Naive thymus-derived CD4-positive, alpha-beta T cell (primary cell): Measurements from ENCODE around the gene TADA1. TPM values are rescaled to one million over a fixed set of nuclear protein-coding genes. Genes with fewer than 3 reads are reported as not detected.
"Not testable (repeated sequence)": the region's sequence is repeated elsewhere in the genome, so short reads cannot be mapped to it uniquely, and the experiment has no call there.

Source experiments
- ATAC-seq: fragments of 150-1000 bp; cut with Tn5 transposase; 2 replicates; pipeline ENCODE4 v1.10.0; 2021; ENCODE audit warnings: mild to moderate bottlenecking, moderate library complexity
- CTCF ChIA-PET: fragments of 350-600 bp; sonication (Branson Sonifier 250); formaldehyde crosslinking; loops from one replicate; lab custom pipeline; 2021; ENCODE audit warnings: antibody characterized with exemption; lab: Charles Lee
- POLR2A ChIA-PET: fragments of 350-600 bp; sonication (Branson Sonifier 250); formaldehyde crosslinking; loops from one replicate; lab custom pipeline; 2021; ENCODE audit warnings: antibody characterized with exemption, inconsistent platforms; lab: Charles Lee
- DNase-seq, 9 donors: peaks; one replicate each; pipeline versions ENCODE4 v3.0.0 to v3.0.0-alpha.2; 2020 to 2022; ENCODE audit warnings: mixed read lengths in 1 of 9
- H3K27ac ChIP-seq: one replicate; pipeline ENCODE4 v1.7.0; 2013; ENCODE audit warnings: mild to moderate bottlenecking, low read depth, low read length, moderate library complexity
- H3K27me3 ChIP-seq, 2 donors: one replicate each; pipeline ENCODE4 v1.7.0; 2013; ENCODE audit warnings: low read length in 2 of 2, mild to moderate bottlenecking in 2 of 2, moderate library complexity in 2 of 2; ENCODE audit not compliant: control insufficient read depth in 2 of 2, insufficient read depth in 2 of 2
- H3K36me3 ChIP-seq, 3 experiments: 1 replicate in 2 of 3; 2 replicates in 1 of 3; pipeline ENCODE4 v1.7.0; 2013; ENCODE audit warnings: low read length in 3 of 3, mild to moderate bottlenecking in 3 of 3, moderate library complexity in 1 of 3; ENCODE audit not compliant: insufficient read depth in 3 of 3, control insufficient read depth in 2 of 3
- H3K4me1 ChIP-seq, 2 donors: one replicate each; pipeline ENCODE4 v1.7.0; 2013; ENCODE audit warnings: low read length in 2 of 2, mild to moderate bottlenecking in 2 of 2, moderate library complexity in 1 of 2; ENCODE audit not compliant: control insufficient read depth in 2 of 2, insufficient read depth in 2 of 2
- H3K4me3 ChIP-seq: 2 replicates; pipeline ENCODE4 v1.7.0; 2013; ENCODE audit warnings: mild to moderate bottlenecking, low read length
- H3K9me3 ChIP-seq, 3 experiments: 1 replicate in 2 of 3; 2 replicates in 1 of 3; pipeline ENCODE4 v1.7.0; 2013; ENCODE audit warnings: low read length in 3 of 3; ENCODE audit not compliant: control insufficient read depth in 2 of 3
- H3K27ac Mint-ChIP-seq, 9 donors: one replicate each; pipeline ENCODE4 v1.8.0; 2020 to 2022; ENCODE audit warnings: mixed read lengths in 9 of 9, mild to moderate bottlenecking in 8 of 9, moderate library complexity in 5 of 9, inconsistent platforms in 2 of 9
- H3K27me3 Mint-ChIP-seq, 5 donors: one replicate each; pipeline ENCODE4 v1.8.0; 2021 to 2022; ENCODE audit warnings: mixed read lengths in 5 of 5, mild to moderate bottlenecking in 1 of 5
- H3K36me3 Mint-ChIP-seq, 5 donors: one replicate each; pipeline ENCODE4 v1.8.0; 2020 to 2022; ENCODE audit warnings: mixed read lengths in 5 of 5, mild to moderate bottlenecking in 3 of 5, inconsistent platforms in 1 of 5
- H3K4me1 Mint-ChIP-seq, 7 donors: one replicate each; pipeline ENCODE4 v1.8.0; 2020 to 2022; ENCODE audit warnings: mixed read lengths in 7 of 7, mild to moderate bottlenecking in 3 of 7, inconsistent platforms in 1 of 7
- H3K4me3 Mint-ChIP-seq, 10 donors: one replicate each; pipeline ENCODE4 v1.8.0; 2020 to 2022; ENCODE audit warnings: mild to moderate bottlenecking in 10 of 10, mixed read lengths in 10 of 10, moderate library complexity in 6 of 10, inconsistent platforms in 2 of 10
- H3K9me3 Mint-ChIP-seq, 11 donors: one replicate each; pipeline ENCODE4 v1.8.0; 2020 to 2022; ENCODE audit warnings: mixed read lengths in 11 of 11, mild to moderate bottlenecking in 4 of 11, inconsistent platforms in 1 of 11, moderate library complexity in 1 of 11
- intact Hi-C, 2 donors: fragments of 100-400 bp; cut with micrococcal nuclease; formaldehyde crosslinking; loops; one replicate each; pipeline ENCODE4 v1.15.1; 2023
- polyA plus RNA-seq, 2 donors: library from polyadenylated mRNA; unstranded; fragments of 300-500 nt; fragmentation: Illumina TruSeq; gene quantifications; one replicate each; pipeline ENCODE4 v1.2.3, GENCODE V29; 2021
- total RNA-seq, 6 experiments: library from RNA in 5 of 6; stranded (reverse) in 5 of 6; gene quantifications; 1 replicate in 5 of 6; 2 replicates in 1 of 6; pipeline ENCODE4 v1.2.3 and lab custom pipeline; 2021 to 2026

The TADA1 gene
- total and polyA plus RNA-seq, 7 experiments from 2014 or later = 9.4 to 23.1 (median 16.0) TPM

GRCh38 chr1:166884971-166885370 is 8.9 kb upstream of the TADA1 start:
- no peaks in the 10 kb centered on the region for H3K9me3 ChIP-seq
- DNase-seq (no peak), ATAC-seq (no peak)
- Mint-ChIP-seq H3K9me3 (peaks cover 0 to 1% (median 0%) of the 10 kb centered on the region in 11 donors), H3K36me3 (peaks cover 0 to 2% (median 0%) of the 10 kb centered on the region in 5 donors), H3K27me3 (peaks cover 6 to 57% (median 22%) of the 10 kb centered on the region in 5 donors), H3K4me1 (peaks cover 6 to 25% (median 21%) of the 10 kb centered on the region in 7 donors), H3K27ac (no peak overlapping the region), H3K4me3 (peak overlapping the region in 2 of 10 donors; percentile 15 to 58)
- ChIA-PET POLR2A (interaction anchor here (0.7 kb wide), 1 partner anchor 702 kb away, joined by 4 read pairs; no protein-coding TSS in a partner anchor), CTCF (interaction anchor here (0.5 kb wide), 2 partner anchors 173 to 366 kb away, joined by 3 read pairs; no protein-coding TSS in a partner anchor)
- no peaks in the 10 kb centered on the region for H3K36me3 ChIP-seq
- H3K27me3 ChIP-seq = no peaks in the 10 kb centered on the region
- H3K4me1 ChIP-seq = peaks cover 6 to 7% of the 10 kb centered on the region in 2 donors
- intact Hi-C loops = no loop called here
- H3K27ac ChIP-seq = no peak overlapping the region
- H3K4me3 ChIP-seq = no peak overlapping the region

GRCh38 chr1:166884040-166884642 is 8.1 kb upstream of the TADA1 start:
- peaks cover 6 to 24% (median 21%) of the 10 kb centered on the region in 7 donors for H3K4me1 Mint-ChIP-seq
- peak; percentile 80 for ATAC-seq
- H3K36me3 Mint-ChIP-seq = peaks cover 0 to 2% (median 0%) of the 10 kb centered on the region in 5 donors

GRCh38 chr1:166882893-166883292 is 6.8 kb upstream of the TADA1 start:
- Mint-ChIP-seq H3K27me3 (peaks cover 6 to 41% (median 22%) of the 10 kb centered on the region in 5 donors), H3K9me3 (peaks cover 0 to 3% (median 0%) of the 10 kb centered on the region in 11 donors), H3K27ac (no peak overlapping the region), H3K4me3 (no peak overlapping the region), H3K36me3 (peaks cover 0 to 2% (median 0%) of the 10 kb centered on the region in 5 donors), H3K4me1 (peaks cover 6 to 24% (median 21%) of the 10 kb centered on the region in 7 donors)
- H3K4me3 ChIP-seq = no peak overlapping the region
- ChIA-PET CTCF (interaction anchor here (0.5 to 1.7 kb wide), 2 partner anchors 25 to 1483 kb away, joined by 4 to 5 read pairs; no protein-coding TSS in a partner anchor), POLR2A (no interaction called here)
- DNase-seq = no peak
- no peak for ATAC-seq
- no peaks in the 10 kb centered on the region for H3K27me3 ChIP-seq
- H3K9me3 ChIP-seq = no peaks in the 10 kb centered on the region
- no peaks in the 10 kb centered on the region for H3K36me3 ChIP-seq
- intact Hi-C loops = no loop called here
- H3K4me1 ChIP-seq = peaks cover 6 to 7% of the 10 kb centered on the region in 2 donors
- H3K27ac ChIP-seq = no peak overlapping the region

More at GRCh38 chr1:166884040-166884642, 8.1 kb upstream of the TADA1 start:
- H3K4me3 Mint-ChIP-seq = peak overlapping the region in 4 of 10 donors; percentile 12 to 58 (median 54)
- DNase-seq = peak in 7 of 9 donors; percentile 4 to 27 (median 19)
- Histone ChIP-seq H3K36me3 (no peaks in the 10 kb centered on the region), H3K4me3 (no peak overlapping the region), H3K27ac (no peak overlapping the region), H3K27me3 (no peaks in the 10 kb centered on the region), H3K9me3 (no peaks in the 10 kb centered on the region), H3K4me1 (peaks cover 6 to 7% of the 10 kb centered on the region in 2 donors)
- ChIA-PET POLR2A (no interaction called here), CTCF (no interaction called here)
- peaks cover 6 to 50% (median 22%) of the 10 kb centered on the region in 5 donors for H3K27me3 Mint-ChIP-seq
- H3K9me3 Mint-ChIP-seq = peaks cover 0 to 1% (median 0%) of the 10 kb centered on the region in 11 donors
- H3K27ac Mint-ChIP-seq = no peak overlapping the region
- intact Hi-C loops = no loop called here

- H3K4me3 ChIP-seq, H3K9me3 ChIP-seq, H3K27me3 ChIP-seq, ATAC-seq, H3K36me3 Mint-ChIP-seq, CTCF ChIA-PET, H3K27ac ChIP-seq, DNase-seq, POLR2A ChIA-PET, H3K4me3 Mint-ChIP-seq, H3K9me3 Mint-ChIP-seq, H3K36me3 ChIP-seq: not testable (repeated sequence)
- intact Hi-C loops = loop anchor here in 1 of 2 donors (5.0 kb wide), 4 partner anchors 99 to 1181 kb away; partner anchors contain the start of genes ALDH9A1, CD247, DCAF6 and ILDR2
- Mint-ChIP-seq H3K4me1 (peaks cover 27 to 40% (median 34%) of the 10 kb centered on the region in 7 donors), H3K27me3 (peaks cover under 1 to 21% (median 3%) of the 10 kb centered on the region in 5 donors), H3K27ac (peak overlapping the region in 1 of 9 donors; percentile 32)
- peaks cover 10 to 12% of the 10 kb centered on the region in 2 donors for H3K4me1 ChIP-seq
Measured at GRCh38 chr1:166878173-166878917, 2.3 kb upstream of the TADA1 start.

GRCh38 chr1:166876540-166876838 is 425 bp upstream of the TADA1 start:
- H3K4me1 Mint-ChIP-seq = peaks cover 41 to 57% (median 49%) of the 10 kb centered on the region in 7 donors
- ATAC-seq = no peak
- POLR2A ChIA-PET = interaction anchor here (0.7 to 2.4 kb wide), 8 partner anchors 29 to 1059 kb away, joined by 3 to 18 read pairs (median 6); partner anchors contain the start of genes DCAF6, POGK and POU2F1

GRCh38 chr1:166875302-166875733 is 746 bp downstream of the TADA1 start:
- H3K9me3 Mint-ChIP-seq = peaks cover 0 to 3% (median 0%) of the 10 kb centered on the region in 11 donors
- Histone ChIP-seq H3K4me3 (peak overlapping the region; percentile 64), H3K9me3 (no peaks in the 10 kb centered on the region), H3K27me3 (no peaks in the 10 kb centered on the region), H3K27ac (peak overlapping the region; percentile 83), H3K36me3 (no peaks in the 10 kb centered on the region), H3K4me1 (peaks cover 10 to 12% of the 10 kb centered on the region in 2 donors)
- H3K27ac Mint-ChIP-seq = peak overlapping the region; percentile 75 to 91 (median 85)
- H3K4me3 Mint-ChIP-seq = peak overlapping the region; percentile 84 to 96 (median 94)
- DNase-seq (no peak), ATAC-seq (no peak)
- CTCF ChIA-PET = no interaction called here
- H3K4me1 Mint-ChIP-seq = peaks cover 45 to 69% (median 61%) of the 10 kb centered on the region in 7 donors
- peaks cover 0 to 18% (median 3%) of the 10 kb centered on the region in 5 donors for H3K36me3 Mint-ChIP-seq
- peaks cover 0 to 7% (median 0%) of the 10 kb centered on the region in 5 donors for H3K27me3 Mint-ChIP-seq
- intact Hi-C loops = loop anchor here in 1 of 2 donors (5.0 kb wide), 4 partner anchors 102 to 1178 kb away; partner anchors contain the start of genes ALDH9A1, CD247, DCAF6 and ILDR2
- POLR2A ChIA-PET = interaction anchor here (0.7 to 2.4 kb wide), 6 partner anchors 28 to 1061 kb away, joined by 3 to 18 read pairs (median 7); partner anchors contain the start of genes DCAF6, POGK and POU2F1

More at GRCh38 chr1:166876540-166876838, 425 bp upstream of the TADA1 start:
- Mint-ChIP-seq H3K36me3 (peaks cover 0 to 15% (median 3%) of the 10 kb centered on the region in 5 donors), H3K9me3 (peaks cover 0 to 3% (median 0%) of the 10 kb centered on the region in 11 donors), H3K4me3 (peak overlapping the region; percentile 93 to 100 (median 96)), H3K27ac (peak overlapping the region; percentile 75 to 99 (median 98)), H3K27me3 (peaks cover 0 to 11% (median 0%) of the 10 kb centered on the region in 5 donors)
- Histone ChIP-seq H3K36me3 (no peaks in the 10 kb centered on the region), H3K27ac (peak overlapping the region; percentile 83), H3K4me3 (peak overlapping the region; percentile 64), H3K9me3 (no peaks in the 10 kb centered on the region), H3K27me3 (no peaks in the 10 kb centered on the region), H3K4me1 (peaks cover 10 to 12% of the 10 kb centered on the region in 2 donors)
- CTCF ChIA-PET = interaction anchor here (0.9 kb wide), 1 partner anchor 344 kb away, joined by 3 read pairs; the partner anchor contains the start of gene POU2F1
- intact Hi-C loops = loop anchor here (1.0 to 5.0 kb wide), 12 partner anchors 34 to 1179 kb away; partner anchors contain the start of genes DCAF6 (in 2 of the 2), ILDR2 (in 2 of the 2), POGK (in 2 of the 2) and POU2F1 (in 2 of the 2)
- no peak for DNase-seq
